Cardiac fibroblast (primary cell): ENCODE results near the gene PNMT.

Experiments used
- DNase-seq, 2 donors: peaks; one replicate each; pipeline versions ENCODE4 v3.0.0 to v3.0.0-alpha.2; 2010; ENCODE audit warnings: low read depth in 2 of 2
- H3K4me3 ChIP-seq, 2 donors: replicated peaks in 1 of 2; 1 replicate in 1 of 2; 2 replicates in 1 of 2; pipeline ENCODE4 v1.5.1; 2011; ENCODE audit warnings: low read depth in 2 of 2, low read length in 2 of 2, mild to moderate bottlenecking in 2 of 2, moderate library complexity in 1 of 2
- TF ChIP-seq, protein P1 (sequence below): IDR thresholded peaks from one replicate; pipeline ENCODE4 v1.5.1; 2011; ENCODE audit warnings: low read depth, mild to moderate bottlenecking, low read length, inconsistent platforms

PNMT gene

DNA sequence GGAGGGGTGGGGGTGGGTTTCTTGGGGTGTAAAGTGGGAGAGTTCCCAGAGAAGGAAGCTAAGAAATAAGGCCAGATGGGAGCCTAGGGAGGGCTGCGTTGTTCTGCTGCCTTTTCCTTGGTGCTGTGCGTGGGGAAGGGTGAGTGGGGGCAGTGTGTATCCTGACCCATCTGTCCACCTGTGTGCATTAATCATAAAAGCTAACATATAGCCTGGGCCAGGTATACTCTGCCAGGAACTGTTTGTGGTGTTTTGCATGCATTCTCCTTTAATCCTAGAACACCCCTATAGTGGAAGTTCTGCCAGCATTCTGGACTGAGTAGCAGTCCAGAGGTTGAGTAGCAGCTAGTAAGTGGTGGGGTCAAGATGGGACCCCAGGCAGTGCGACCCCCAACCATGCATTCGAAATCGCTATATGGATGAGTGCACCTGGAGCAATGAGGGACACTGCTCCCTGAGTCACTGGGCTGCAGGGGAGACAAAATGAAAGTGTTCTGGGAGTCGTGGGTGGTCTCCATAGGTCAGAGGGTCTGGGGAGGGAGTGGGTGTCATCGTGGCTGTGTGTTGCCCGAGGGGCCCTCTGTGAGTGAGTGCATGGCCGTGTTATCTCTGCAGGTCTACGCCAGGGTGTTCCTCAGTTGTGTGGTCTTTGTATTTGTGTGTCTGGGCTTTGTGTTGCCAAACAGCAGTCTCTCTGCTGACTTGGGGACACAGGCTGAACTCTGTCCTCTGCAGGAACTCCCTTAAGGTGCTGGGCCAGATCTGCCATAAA is 32.9 kb downstream of the PNMT start:
- H3K4me3 ChIP-seq, result peak overlapping the region; percentile 71 to 85
- TF ChIP-seq, protein P1, sequence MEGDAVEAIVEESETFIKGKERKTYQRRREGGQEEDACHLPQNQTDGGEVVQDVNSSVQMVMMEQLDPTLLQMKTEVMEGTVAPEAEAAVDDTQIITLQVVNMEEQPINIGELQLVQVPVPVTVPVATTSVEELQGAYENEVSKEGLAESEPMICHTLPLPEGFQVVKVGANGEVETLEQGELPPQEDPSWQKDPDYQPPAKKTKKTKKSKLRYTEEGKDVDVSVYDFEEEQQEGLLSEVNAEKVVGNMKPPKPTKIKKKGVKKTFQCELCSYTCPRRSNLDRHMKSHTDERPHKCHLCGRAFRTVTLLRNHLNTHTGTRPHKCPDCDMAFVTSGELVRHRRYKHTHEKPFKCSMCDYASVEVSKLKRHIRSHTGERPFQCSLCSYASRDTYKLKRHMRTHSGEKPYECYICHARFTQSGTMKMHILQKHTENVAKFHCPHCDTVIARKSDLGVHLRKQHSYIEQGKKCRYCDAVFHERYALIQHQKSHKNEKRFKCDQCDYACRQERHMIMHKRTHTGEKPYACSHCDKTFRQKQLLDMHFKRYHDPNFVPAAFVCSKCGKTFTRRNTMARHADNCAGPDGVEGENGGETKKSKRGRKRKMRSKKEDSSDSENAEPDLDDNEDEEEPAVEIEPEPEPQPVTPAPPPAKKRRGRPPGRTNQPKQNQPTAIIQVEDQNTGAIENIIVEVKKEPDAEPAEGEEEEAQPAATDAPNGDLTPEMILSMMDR, result no peak
- DNase-seq, result no peak

- no peak for DNase-seq
- TF ChIP-seq, protein P1, result no peak
- no peak overlapping the region for H3K4me3 ChIP-seq
Observed at GRCh38 chr17:39701784-39702422, 33.6 kb downstream of the PNMT start.

GRCh38 chr17:39702901-39703893 is 34.9 kb downstream of the PNMT start:
- DNase-seq, result no peak
- TF ChIP-seq, protein P1, result no peak
- no peak overlapping the region for H3K4me3 ChIP-seq

GRCh38 chr17:39703913-39704312 is 35.7 kb downstream of the PNMT start:
- H3K4me3 ChIP-seq, result no peak overlapping the region
- no peak for DNase-seq
- TF ChIP-seq, protein P1, result no peak

DNA sequence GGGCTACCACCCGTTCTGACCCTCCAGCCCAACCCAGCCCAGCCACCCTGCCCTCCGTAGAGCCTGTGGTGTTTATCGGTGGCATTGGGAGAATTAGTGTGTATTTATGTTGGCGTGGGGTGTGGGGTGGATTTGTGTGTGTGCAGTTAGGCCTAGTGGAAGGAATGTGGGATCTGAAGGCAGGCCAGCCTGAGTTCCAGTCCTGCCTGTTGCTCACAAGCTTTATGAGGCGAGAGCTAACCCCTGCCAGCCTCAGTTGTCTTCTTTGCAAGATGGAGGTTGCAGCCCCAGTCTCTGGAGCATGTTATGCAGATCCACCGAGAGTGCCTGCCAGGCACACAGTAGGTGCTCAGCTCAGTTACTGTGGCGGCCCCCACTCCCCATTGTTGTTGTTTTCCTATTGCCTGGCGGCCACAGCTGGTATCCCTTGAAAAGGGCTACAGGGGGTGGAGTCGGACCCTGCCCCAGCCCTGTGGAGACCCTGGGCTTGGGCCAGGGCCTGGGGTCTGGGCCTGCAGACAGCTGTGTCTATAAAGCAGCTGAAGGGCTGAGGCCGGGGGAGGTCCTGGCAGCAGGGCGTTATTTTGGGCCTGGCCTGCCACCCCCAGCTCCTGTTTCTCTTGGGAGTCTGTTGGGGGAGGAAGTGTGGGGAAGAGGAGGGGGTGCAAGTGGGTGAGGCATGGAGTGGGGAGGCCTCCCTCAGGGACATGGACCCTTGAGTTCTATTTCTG is 36.7 kb downstream of the PNMT start:
- H3K4me3 ChIP-seq, result no peak overlapping the region
- TF ChIP-seq, protein P1, result no peak
- peak; percentile 23 to 31 for DNase-seq

DNA sequence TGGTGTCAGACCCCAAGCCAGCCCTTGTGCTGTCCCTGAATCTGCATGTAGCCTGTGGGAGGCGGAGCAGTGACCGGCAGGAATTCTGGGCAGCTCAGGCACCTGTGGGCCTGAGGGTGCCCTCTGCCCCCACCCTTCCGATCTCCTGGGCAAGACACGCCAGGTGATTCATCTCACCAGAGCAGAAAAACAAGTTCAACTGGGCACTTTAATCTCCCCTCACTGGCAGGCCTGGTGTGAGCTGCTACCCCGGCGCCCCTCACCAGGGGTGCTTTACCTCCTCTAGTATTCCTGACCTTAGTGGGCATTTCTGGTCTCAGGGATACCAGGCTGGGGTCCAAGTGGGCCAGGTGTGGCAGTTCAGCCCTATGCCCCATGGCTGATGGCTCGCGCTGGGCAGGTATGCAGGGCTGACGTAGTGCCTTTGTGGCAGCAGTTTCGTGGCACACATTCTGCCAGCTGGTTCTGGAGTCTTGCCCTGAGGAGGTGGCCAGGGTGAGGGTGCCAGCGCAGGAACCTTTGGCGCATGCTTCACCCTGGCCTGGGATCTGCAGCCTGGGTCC is 37.6 kb downstream of the PNMT start:
- no peak overlapping the region for H3K4me3 ChIP-seq
- no peak for DNase-seq
- TF ChIP-seq, protein P1, result no peak
